Left kidney (tissue), 2 donors: ENCODE measurements around the gene RBM47. TPM values are rescaled to one million over a fixed set of nuclear protein-coding genes. Genes with fewer than 3 reads are reported as not detected.
"Not testable (repeated sequence)": the region's sequence is repeated elsewhere in the genome, so short reads cannot be mapped to it uniquely, and the experiment has no call there.

Experiments
- DNase-seq: peaks from one replicate; pipeline ENCODE4 v3.0.0-alpha.2; 2013
- polyA plus RNA-seq: library from polyadenylated mRNA; unstranded; fragments of 120-200 nt; gene quantifications from one replicate; pipeline ENCODE4 v1.2.1, GENCODE V29; 2013; ENCODE audit not compliant: insufficient read length

RBM47 gene
- polyA plus RNA-seq, 1 donor, result 86.9 TPM

GRCh38 chr4:40445671-40446070 lies 184.0 kb downstream of the RBM47 start:
- DNase-seq, result no peak

- DNase-seq, result no peak
Measured at GRCh38 chr4:40441430-40441829, 188.2 kb downstream of the RBM47 start.

- no peak for DNase-seq
Measured at GRCh38 chr4:40439519-40439918, 190.1 kb downstream of the RBM47 start.

DNA sequence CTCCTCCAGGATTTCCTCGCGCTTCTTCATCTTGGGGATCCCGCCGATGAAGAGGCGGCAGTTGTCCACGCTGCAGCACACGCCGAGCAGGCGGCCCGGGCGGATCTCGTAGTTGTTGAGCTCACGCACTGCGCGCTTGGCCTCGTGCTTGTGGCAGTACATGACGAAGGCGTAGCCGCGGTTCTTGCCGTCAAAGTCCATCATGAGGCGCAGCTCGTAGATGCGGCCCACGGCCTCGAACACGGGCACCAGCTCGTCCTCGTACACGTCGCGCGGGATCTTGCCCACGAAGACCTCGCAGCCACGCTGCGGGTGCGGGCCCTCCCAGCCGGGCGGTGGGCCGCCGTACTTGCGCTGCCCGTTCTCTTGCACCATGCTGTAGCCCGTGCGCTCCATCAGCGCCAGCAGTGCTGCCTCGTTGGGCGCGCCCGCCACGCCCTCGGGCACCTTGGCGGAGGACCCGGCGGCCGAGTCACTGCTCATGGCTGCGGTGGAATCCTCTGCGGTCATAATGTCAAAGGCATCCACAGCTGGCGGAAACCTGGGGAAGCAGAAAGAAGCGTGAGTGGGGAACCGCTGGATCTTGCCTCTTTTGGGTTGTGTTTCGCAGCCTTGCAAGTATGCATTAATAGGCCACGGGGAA lies 191.2 kb downstream of the RBM47 start:
- DNase-seq, result no peak

DNA sequence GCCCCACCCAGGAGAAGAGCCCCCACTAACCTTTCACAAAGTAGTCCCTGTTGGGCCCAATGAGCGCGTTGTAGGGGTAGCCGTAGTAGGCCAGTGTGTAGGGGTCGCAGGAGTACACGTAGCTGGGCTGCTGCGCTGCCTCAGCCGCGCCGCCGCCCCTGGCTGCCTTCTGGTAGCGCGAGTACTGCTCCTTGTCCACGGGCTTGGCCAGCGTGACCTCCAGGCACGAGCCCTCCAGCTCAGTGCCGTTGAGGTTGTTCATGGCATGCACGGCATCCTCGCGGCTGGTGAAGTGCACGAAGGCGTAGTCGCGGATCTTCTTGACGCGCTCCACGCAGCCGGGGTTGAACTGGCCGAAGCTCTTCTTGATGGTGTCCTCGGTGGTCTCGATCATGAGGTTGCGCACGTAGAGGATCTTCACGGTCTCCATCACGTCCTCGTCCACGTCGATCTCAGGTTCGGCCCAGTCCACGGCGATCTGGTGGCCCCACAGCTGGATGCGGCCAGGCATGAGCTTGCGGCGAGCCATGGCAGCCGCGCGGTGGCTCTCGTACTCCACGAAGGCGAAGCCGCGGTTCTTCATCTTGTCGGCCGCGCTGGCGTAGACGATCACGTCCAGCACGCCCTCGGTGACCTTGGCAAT lies 191.8 kb downstream of the RBM47 start:
- DNase-seq, result no peak

DNA sequence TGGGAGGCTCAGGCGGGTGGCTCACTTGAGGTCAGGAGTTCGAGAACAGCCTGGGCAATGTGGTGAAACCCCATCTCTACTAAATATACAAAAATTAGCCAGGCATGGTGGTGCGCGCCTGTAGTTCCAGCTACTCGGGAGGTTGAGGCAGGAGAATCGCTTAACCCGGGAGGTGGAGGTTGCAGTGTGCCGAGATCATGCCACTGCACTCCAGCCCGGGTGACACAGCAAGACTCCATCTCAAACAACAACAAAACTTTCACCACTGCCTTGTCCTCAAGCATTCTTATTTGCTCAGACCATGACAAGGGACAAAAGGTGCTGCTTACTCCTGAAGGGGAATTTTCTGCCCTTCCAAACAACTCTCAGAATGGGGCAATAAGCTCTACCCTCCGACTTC lies 194.4 kb downstream of the RBM47 start:
- not testable (repeated sequence) for DNase-seq

DNA sequence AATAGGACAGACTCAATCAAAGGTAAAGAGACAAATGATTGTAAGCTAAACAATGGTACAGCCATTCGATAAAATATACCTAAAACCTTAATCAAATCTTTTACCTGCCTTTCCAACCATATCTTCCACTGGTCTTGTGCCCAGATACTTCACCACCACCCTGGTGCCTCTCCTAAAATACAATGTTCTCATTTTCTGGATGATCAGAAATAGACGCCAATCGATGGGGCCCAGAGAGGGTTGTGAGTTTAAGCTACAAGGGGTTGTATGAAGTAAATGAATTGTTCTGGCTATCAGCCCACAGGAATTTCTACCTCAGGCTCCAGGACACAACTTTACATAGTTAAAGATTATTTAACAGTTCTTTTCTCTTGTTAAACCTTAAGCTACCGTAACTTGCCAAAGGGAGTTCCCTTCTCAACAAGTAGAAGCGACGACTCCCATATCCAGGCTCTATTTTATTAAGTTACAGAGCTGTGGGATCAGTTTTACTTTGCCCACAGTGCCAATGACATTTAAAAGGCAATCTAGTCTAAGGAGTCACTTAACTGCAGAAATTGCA lies 195.5 kb downstream of the RBM47 start:
- DNase-seq, result peak; percentile 19

- DNase-seq, result no peak
Measured at GRCh38 chr4:40432504-40432903, 197.2 kb downstream of the RBM47 start.

DNA sequence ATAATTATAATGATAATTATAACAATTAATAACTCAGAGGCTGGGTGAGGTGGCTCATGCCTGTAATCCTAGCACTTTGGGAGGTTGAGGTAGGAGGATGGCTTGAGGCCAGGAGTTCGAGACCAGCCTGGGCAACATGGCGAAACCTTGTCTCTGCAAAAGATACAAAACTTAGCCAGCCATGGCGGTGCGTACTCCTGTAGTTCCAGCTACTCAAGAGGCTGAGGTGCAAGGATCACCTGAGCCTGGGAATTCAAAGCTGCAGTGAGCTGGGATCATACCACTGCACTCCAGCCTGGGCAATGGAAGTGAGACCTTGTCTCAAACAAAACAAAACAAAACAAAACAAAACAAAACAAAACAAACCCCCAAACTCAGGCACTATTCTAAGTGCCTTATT lies 201.8 kb downstream of the RBM47 start:
- not testable (repeated sequence) for DNase-seq

DNA sequence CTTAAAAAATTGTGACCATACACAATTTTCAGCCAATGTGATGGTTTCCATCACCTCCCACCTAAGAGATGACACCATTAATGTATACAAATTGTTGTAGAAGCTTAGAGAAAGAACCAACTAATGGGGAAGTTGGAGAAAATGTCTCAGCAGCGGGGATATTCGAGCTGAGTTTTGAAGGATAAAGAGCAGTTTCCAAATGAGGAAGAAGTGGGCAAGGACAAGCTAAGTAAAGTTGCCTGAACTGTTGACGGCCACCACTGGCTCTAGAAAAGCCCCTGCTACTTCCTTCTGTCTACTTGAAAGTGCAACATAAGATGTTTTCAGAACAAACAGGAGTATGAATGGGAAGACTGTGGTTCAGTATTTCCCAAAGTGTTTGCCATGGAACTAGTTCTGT lies 202.5 kb downstream of the RBM47 start:
- no peak for DNase-seq

DNA sequence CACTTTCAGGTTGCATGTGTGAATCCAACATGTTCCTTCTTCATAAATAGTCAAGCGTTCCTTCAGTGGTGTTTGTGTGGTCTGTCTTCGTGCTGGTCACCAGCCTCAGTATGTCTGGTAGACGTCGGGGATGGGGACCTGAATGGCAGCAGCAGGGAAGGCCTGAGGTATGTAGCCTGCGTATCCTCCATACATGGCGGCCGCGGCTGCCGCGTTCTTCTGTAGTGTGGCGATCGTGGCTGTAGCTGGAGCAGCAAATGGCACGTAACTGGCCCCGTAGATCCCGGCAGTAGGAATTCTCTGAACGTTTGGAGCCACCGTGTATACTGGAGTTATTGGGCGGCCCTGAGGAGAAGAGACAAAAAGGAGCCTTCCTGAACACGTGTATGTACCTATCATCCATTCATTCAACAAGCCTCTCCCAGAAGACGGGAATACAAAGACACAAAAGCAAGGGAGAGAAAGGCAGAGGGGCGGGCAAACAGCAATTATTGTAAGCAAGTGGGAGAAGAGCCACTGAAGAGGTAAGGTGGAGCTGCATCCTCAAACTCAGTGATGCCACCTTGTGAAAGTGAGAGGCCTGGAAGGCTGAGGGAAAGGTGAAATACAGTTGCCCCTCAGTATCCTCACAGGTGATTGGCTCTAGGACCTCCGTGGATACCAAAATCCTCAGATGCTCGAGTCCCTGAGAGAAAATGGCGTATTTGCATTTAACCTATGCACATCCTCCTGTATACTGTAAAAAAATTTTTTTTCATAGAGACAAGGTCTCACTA lies 203.7 kb downstream of the RBM47 start:
- DNase-seq, result no peak

DNA sequence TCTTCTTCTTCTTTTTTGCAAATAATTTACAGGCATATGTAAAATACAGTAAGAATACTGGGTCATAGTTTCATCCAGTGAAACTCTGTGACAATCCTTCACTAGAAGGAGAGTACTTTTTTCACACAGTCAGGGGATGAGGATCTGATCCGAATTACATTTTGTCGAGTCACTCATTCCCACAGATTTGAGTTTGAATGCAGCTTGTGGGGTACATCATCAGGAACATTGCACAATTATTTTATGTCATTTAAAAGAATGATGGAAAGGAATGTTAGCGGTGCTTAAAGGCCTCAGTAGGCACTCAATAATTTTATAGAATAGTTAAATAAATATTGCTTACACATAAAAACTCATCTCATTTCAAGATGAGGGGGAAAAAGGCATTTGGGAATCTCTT lies 205.9 kb downstream of the RBM47 start:
- no peak for DNase-seq

GRCh38 chr4:40421839-40422708 lies 207.6 kb downstream of the RBM47 start:
- DNase-seq, result no peak

- no peak for DNase-seq
Measured at GRCh38 chr4:40419231-40419912, 210.3 kb downstream of the RBM47 start.

DNA sequence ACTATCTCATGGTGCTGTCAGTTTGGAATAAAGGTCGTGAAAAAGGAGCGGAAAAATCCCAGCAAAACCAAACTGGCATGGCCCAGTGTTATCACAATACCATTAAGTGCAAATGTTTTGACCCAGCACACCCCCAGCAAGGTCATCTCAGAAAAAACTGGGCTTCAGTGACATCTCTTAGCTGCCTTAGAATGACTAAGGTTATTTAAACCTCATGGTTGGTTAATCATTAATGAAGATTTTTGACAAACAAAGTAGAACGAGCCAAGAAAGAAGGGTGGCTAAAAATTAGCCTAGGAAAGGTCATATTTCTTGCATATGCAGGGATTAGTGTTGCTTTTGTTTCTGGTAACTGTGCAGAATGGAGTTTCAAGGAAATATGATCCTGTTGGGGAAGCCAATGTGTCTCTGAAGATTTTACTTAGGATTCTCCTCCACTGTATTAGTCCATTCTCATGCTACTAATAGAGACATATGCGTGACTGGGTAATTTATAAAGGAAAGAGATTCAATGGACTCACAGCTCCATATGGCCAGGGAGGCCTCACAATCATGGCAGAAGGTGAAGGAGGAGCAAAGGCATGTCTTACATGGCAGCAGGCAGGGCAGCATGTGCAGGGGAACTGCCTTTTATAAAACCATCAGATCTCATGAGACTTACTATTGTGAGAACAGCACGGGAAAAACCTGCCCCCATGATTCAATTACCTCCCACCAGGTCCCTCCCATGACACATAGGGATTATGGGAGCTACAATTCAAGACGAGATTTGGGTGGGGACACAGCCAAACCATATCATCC lies 211.0 kb downstream of the RBM47 start:
- DNase-seq, result no peak

- no peak for DNase-seq
Measured at GRCh38 chr4:40417941-40418340, 211.7 kb downstream of the RBM47 start.

GRCh38 chr4:40414673-40415072 lies 215.0 kb downstream of the RBM47 start:
- no peak for DNase-seq

GRCh38 chr4:40412866-40413795 lies 216.5 kb downstream of the RBM47 start:
- no peak for DNase-seq

- no peak for DNase-seq
Measured at GRCh38 chr4:40412388-40412787, 217.3 kb downstream of the RBM47 start.
